Measurements from ENCODE around the gene ABCC12. TPM values are rescaled to one million over a fixed set of nuclear protein-coding genes. Genes with fewer than 3 reads are reported as not detected.

Gene ABCC12
- total RNA-seq, 1 donor from 2014 or later: not detected

- H3K36me3 Mint-ChIP-seq (ENCODE audit: low read depth): no peaks in the 10 kb centered on the region
- H3K4me1 Mint-ChIP-seq (ENCODE audit: low read depth): peaks cover 29% of the 10 kb centered on the region
- DNase-seq (ENCODE audit: low spot score): no peak
- H3K4me3 Mint-ChIP-seq (ENCODE audit: low read depth): no peak overlapping the region
- peaks cover 28% of the 10 kb centered on the region for H3K27me3 Mint-ChIP-seq (ENCODE audit: low read depth)
- H3K9me3 Mint-ChIP-seq: no peaks in the 10 kb centered on the region
- intact Hi-C loops (cut with micrococcal nuclease): no loop called here
- H3K27ac Mint-ChIP-seq: no peak overlapping the region
Measured at GRCh38 chr16:48160575-48160974, 4.8 kb upstream of the ABCC12 start.

GRCh38 chr16:48158296-48158695, 2.5 kb upstream of the ABCC12 start:
- no peak overlapping the region for H3K4me3 Mint-ChIP-seq (ENCODE audit: low read depth)
- no peaks in the 10 kb centered on the region for H3K36me3 Mint-ChIP-seq (ENCODE audit: low read depth)
- no peaks in the 10 kb centered on the region for H3K9me3 Mint-ChIP-seq
- H3K27me3 Mint-ChIP-seq (ENCODE audit: low read depth): peaks cover 45% of the 10 kb centered on the region
- peaks cover 25% of the 10 kb centered on the region for H3K4me1 Mint-ChIP-seq (ENCODE audit: low read depth)
- intact Hi-C loops (cut with micrococcal nuclease): loop anchor here (1.0 to 5.0 kb wide), 4 partner anchors 35 to 1015 kb away; partner anchors contain the start of genes ITFG1, NETO2 and PHKB
- peak overlapping the region; percentile 59 for H3K27ac Mint-ChIP-seq
- peak; percentile 15 for DNase-seq (ENCODE audit: low spot score)

DNA sequence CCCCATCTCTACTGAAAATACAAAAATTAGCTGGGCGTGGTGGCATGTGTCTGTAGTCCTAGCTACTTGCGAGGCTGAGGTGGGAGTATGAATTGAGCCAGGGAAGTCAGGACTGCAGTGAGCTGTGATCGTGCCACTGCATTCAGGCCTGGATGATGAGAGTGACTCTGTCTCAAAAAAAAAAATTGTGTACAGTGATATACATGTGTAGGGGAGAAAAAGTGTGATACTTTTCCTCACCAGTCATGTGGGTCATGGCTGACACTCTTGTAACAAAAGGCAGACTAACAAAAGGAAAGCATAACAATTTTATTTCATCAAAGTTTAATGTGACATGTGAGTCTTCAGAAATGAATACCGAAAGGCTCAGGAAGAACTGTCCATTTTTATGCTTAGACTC, 2.0 kb upstream of the ABCC12 start:
- no peaks in the 10 kb centered on the region for H3K36me3 Mint-ChIP-seq (ENCODE audit: low read depth)
- H3K4me1 Mint-ChIP-seq (ENCODE audit: low read depth): peaks cover 25% of the 10 kb centered on the region
- intact Hi-C loops (cut with micrococcal nuclease): loop anchor here (1.0 to 5.0 kb wide), 4 partner anchors 35 to 1014 kb away; partner anchors contain the start of genes ITFG1, NETO2 and PHKB
- H3K9me3 Mint-ChIP-seq: no peaks in the 10 kb centered on the region
- DNase-seq (ENCODE audit: low spot score): no peak
- H3K4me3 Mint-ChIP-seq (ENCODE audit: low read depth): no peak overlapping the region
- H3K27ac Mint-ChIP-seq: peak overlapping the region; percentile 59
- peaks cover 44% of the 10 kb centered on the region for H3K27me3 Mint-ChIP-seq (ENCODE audit: low read depth)

DNA sequence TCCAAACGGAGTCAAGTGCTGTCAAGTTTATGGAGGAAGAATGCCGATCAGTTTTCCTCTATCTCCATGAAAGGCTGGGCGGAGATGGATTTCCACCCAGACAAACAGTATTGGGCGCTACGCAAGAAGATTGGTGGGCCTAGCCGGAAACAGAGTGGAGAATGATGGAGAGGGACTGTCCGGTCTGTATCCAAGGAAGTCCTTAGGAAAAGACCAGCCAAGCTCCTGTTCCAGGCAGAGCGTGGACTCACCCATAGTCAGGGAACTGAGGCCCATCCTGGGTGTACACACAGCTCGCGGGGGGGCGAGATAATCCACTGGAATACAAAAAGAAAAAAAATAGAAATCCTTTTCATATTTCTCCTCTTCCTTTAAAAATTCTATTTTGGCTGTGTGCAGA, 1.5 kb upstream of the ABCC12 start:
- DNase-seq (ENCODE audit: low spot score): no peak
- Mint-ChIP-seq H3K36me3 (ENCODE audit: low read depth) (no peaks in the 10 kb centered on the region), H3K4me3 (ENCODE audit: low read depth) (no peak overlapping the region), H3K27me3 (ENCODE audit: low read depth) (peaks cover 43% of the 10 kb centered on the region), H3K9me3 (no peaks in the 10 kb centered on the region), H3K27ac (peak overlapping the region; percentile 59), H3K4me1 (ENCODE audit: low read depth) (peaks cover 25% of the 10 kb centered on the region)
- intact Hi-C loops (cut with micrococcal nuclease): loop anchor here (5.0 kb wide), 1 partner anchor 695 kb away; the partner anchor contains the start of genes ITFG1 and PHKB

DNA sequence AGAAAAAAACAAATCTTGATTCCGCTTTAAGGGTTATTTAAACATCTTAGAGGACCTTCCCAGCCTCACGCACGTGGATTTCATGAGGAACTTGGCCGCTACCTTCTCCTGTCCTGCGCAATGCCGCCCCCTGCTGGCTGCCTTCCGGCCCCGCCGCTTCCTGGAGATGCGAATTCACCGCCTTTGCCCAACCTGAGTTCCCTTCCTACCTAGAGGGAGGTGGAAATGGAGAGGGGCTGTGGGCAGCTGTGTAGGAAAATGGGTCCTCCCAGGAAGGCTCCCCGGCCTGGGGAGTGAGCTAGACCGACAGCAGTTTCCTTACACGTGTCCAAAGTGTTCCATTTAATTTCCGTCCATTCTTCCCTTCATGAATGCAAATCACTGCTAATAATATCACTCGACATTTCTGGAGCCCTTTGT, 1.0 kb upstream of the ABCC12 start:
- Mint-ChIP-seq H3K27me3 (ENCODE audit: low read depth) (peaks cover 38% of the 10 kb centered on the region), H3K9me3 (no peaks in the 10 kb centered on the region), H3K36me3 (ENCODE audit: low read depth) (no peaks in the 10 kb centered on the region), H3K4me3 (ENCODE audit: low read depth) (no peak overlapping the region), H3K4me1 (ENCODE audit: low read depth) (peaks cover 25% of the 10 kb centered on the region), H3K27ac (no peak overlapping the region)
- intact Hi-C loops (cut with micrococcal nuclease): loop anchor here (5.0 kb wide), 1 partner anchor 694 kb away; the partner anchor contains the start of genes ITFG1 and PHKB
- peak; percentile 60 for DNase-seq (ENCODE audit: low spot score)

- Mint-ChIP-seq H3K4me3 (ENCODE audit: low read depth) (no peak overlapping the region), H3K36me3 (ENCODE audit: low read depth) (no peaks in the 10 kb centered on the region), H3K27me3 (ENCODE audit: low read depth) (peaks cover 42% of the 10 kb centered on the region), H3K4me1 (ENCODE audit: low read depth) (peaks cover 18% of the 10 kb centered on the region), H3K27ac (no peak overlapping the region), H3K9me3 (peaks cover 7% of the 10 kb centered on the region)
- intact Hi-C loops (cut with micrococcal nuclease): no loop called here
- DNase-seq (ENCODE audit: low spot score): no peak
Measured at GRCh38 chr16:48153774-48154173, 2.0 kb downstream of the ABCC12 start.

DNA sequence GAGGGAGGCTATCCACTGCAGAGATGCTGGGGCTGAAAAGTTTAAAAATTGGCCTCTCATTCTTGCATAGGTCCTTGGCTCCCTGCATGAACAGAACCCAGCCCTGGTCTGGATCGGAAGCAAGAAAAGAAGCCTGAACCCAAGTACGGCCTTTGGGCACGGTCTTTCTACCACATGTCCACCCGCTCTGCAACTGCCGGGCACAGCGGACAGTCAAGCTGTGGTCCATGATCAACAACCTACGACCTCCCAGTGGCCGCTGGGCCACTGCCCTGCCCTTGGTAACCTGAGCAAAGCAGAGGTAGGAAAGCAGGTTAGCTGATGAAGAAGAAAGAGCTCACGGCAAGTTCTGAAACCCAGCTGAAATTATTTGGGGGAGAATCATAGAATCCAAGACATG, 3.6 kb downstream of the ABCC12 start:
- Mint-ChIP-seq H3K4me1 (ENCODE audit: low read depth) (peaks cover 5% of the 10 kb centered on the region), H3K27ac (no peak overlapping the region), H3K4me3 (ENCODE audit: low read depth) (no peak overlapping the region), H3K9me3 (peaks cover 7% of the 10 kb centered on the region), H3K27me3 (ENCODE audit: low read depth) (peaks cover 41% of the 10 kb centered on the region), H3K36me3 (ENCODE audit: low read depth) (no peaks in the 10 kb centered on the region)
- intact Hi-C loops (cut with micrococcal nuclease): no loop called here
- DNase-seq (ENCODE audit: low spot score): no peak

- no peaks in the 10 kb centered on the region for H3K36me3 Mint-ChIP-seq (ENCODE audit: low read depth)
- H3K4me3 Mint-ChIP-seq (ENCODE audit: low read depth): no peak overlapping the region
- H3K27me3 Mint-ChIP-seq (ENCODE audit: low read depth): peaks cover 36% of the 10 kb centered on the region
Measured at GRCh38 chr16:48150707-48151106, 5.1 kb downstream of the ABCC12 start.

DNA sequence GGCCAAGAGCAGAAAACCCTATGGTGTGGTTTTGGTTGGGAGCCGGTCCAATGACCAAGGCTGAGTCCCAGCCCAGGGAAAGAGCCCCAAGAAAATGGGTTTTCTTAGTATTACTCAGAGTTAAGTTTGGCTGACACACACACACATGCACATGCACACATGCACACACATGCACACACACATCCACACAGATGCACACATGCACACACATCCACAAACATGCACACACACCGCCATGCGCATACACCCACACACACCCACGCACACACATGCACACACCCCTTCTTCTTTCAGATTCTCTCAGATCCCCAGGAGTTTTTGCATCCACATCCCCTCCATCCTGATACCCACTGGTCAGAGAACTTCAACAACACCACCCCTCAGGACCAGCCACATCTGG, 9.1 kb downstream of the ABCC12 start:
- intact Hi-C loops (cut with micrococcal nuclease): no loop called here
- H3K27me3 Mint-ChIP-seq (ENCODE audit: low read depth): peaks cover 23% of the 10 kb centered on the region
- H3K36me3 Mint-ChIP-seq (ENCODE audit: low read depth): no peaks in the 10 kb centered on the region
- peaks cover 7% of the 10 kb centered on the region for H3K9me3 Mint-ChIP-seq
- H3K27ac Mint-ChIP-seq: no peak overlapping the region
- DNase-seq (ENCODE audit: low spot score): no peak
- H3K4me3 Mint-ChIP-seq (ENCODE audit: low read depth): no peak overlapping the region
- no peaks in the 10 kb centered on the region for H3K4me1 Mint-ChIP-seq (ENCODE audit: low read depth)

More at GRCh38 chr16:48150707-48151106, 5.1 kb downstream of the ABCC12 start:
- H3K9me3 Mint-ChIP-seq: peaks cover 7% of the 10 kb centered on the region
- intact Hi-C loops (cut with micrococcal nuclease): no loop called here
- H3K4me1 Mint-ChIP-seq (ENCODE audit: low read depth): no peaks in the 10 kb centered on the region
- DNase-seq (ENCODE audit: low spot score): no peak
- no peak overlapping the region for H3K27ac Mint-ChIP-seq

DNA sequence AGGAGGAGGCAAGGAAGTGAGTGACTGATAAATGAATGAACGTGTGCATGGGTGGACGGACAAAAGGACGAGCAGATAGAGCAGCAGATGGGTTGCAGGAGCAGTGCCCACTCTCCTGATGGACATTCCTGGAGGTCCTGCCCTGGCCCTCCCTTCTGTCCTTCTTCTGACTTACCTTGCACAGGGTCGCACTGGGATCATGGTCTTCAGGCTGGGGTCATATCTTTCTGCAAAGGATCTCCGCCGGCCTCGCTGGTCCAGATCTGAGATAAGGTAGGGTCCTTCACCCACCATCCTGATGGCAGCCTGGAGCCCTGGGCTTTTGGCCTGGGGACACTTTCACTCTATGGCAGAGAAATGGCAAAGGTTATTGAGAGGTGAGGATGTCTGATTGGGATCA, 9.7 kb downstream of the ABCC12 start:
- Mint-ChIP-seq H3K27me3 (ENCODE audit: low read depth) (peaks cover 21% of the 10 kb centered on the region), H3K4me1 (ENCODE audit: low read depth) (no peaks in the 10 kb centered on the region), H3K27ac (no peak overlapping the region), H3K9me3 (peaks cover 7% of the 10 kb centered on the region), H3K36me3 (ENCODE audit: low read depth) (no peaks in the 10 kb centered on the region), H3K4me3 (ENCODE audit: low read depth) (no peak overlapping the region)
- DNase-seq (ENCODE audit: low spot score): no peak
- intact Hi-C loops (cut with micrococcal nuclease): no loop called here

GRCh38 chr16:48143812-48144368, 11.9 kb downstream of the ABCC12 start:
- intact Hi-C loops (cut with micrococcal nuclease): no loop called here
- Mint-ChIP-seq H3K27ac (no peak overlapping the region), H3K4me3 (ENCODE audit: low read depth) (no peak overlapping the region), H3K4me1 (ENCODE audit: low read depth) (no peaks in the 10 kb centered on the region), H3K36me3 (ENCODE audit: low read depth) (no peaks in the 10 kb centered on the region), H3K27me3 (ENCODE audit: low read depth) (peaks cover 11% of the 10 kb centered on the region), H3K9me3 (peaks cover under 1% of the 10 kb centered on the region)
- no peak for DNase-seq (ENCODE audit: low spot score)

DNA sequence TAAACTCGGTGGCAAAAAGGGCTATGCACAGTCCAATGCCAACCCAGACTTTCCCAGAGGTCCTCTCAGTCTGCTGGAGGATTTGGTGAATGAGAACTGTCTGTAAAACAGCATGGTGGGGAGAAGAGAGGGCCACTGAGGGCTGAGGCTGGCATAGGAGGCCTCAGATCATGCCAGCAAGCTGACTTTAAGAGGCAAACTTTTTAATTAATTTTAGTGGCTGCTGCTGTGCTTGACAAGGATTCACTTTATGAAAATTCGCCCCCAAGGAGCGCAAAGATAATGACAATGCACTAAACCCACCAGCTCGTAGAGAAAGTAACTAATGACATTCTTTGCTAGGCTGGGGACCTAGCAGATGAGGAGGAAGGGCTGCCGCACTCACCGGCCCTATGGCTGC, 15.0 kb downstream of the ABCC12 start:
- H3K4me1 Mint-ChIP-seq (ENCODE audit: low read depth): peaks cover 3% of the 10 kb centered on the region

DNA sequence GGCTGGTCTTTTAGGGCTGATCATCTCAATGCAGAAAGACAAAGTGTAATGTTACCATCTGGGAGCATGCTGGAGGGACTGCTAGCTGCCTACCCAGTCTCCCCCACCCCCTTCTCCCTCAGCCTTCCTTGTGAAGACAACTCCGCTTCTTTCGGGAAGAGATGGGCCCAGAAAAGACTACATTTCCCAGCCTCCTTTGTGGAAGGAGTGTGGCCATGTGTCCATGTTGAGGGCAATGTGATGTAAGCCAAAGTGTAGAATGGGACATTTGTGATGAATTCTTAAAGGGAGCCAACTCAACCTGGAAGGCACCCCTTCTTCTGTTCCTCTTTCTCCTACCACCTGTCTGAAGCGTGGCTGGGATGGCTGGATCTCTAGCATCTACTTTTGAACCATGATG, 16.3 kb downstream of the ABCC12 start:
- intact Hi-C loops (cut with micrococcal nuclease): no loop called here
- DNase-seq (ENCODE audit: low spot score): no peak
- Mint-ChIP-seq H3K27ac (no peak overlapping the region), H3K27me3 (ENCODE audit: low read depth) (peaks cover 8% of the 10 kb centered on the region), H3K9me3 (no peaks in the 10 kb centered on the region), H3K4me1 (ENCODE audit: low read depth) (peaks cover 3% of the 10 kb centered on the region), H3K4me3 (ENCODE audit: low read depth) (no peak overlapping the region), H3K36me3 (ENCODE audit: low read depth) (no peaks in the 10 kb centered on the region)

More for the DNA sequence above, 15.0 kb downstream of the ABCC12 start:
- Mint-ChIP-seq H3K27me3 (ENCODE audit: low read depth) (peaks cover 12% of the 10 kb centered on the region), H3K4me3 (ENCODE audit: low read depth) (no peak overlapping the region), H3K27ac (no peak overlapping the region), H3K36me3 (ENCODE audit: low read depth) (no peaks in the 10 kb centered on the region), H3K9me3 (no peaks in the 10 kb centered on the region)
- intact Hi-C loops (cut with micrococcal nuclease): no loop called here
- DNase-seq (ENCODE audit: low spot score): no peak
